ENCODE results near the gene POLH. TPM values are rescaled to one million over a fixed set of nuclear protein-coding genes. Genes with fewer than 3 reads are reported as not detected.
A peak's percentile ranks its signal among the peaks of the same experiment; 100 is the strongest.

The POLH gene
- total RNA-seq, 4 donors from 2014 or later, result 14.2 to 24.3 (median 17.0) TPM

GRCh38 chr6:43575105-43575771 is 747 bp upstream of the POLH start:
- peaks cover 28% of the 10 kb centered on the region for H3K4me1 ChIP-seq
- peaks cover 17% of the 10 kb centered on the region for H3K36me3 ChIP-seq
- H3K27me3 ChIP-seq, result no peaks in the 10 kb centered on the region
- H3K27ac ChIP-seq, result peak overlapping the region; percentile 17
- WGBS, result under 1% methylated on average over 36 of the region's 38 CpGs
- DNase-seq (ENCODE audit: low spot score in 2 of 2), result no peak
- TF ChIP-seq EP300 (IDR thresholded peaks at IDR 0.05) (no peak), CTCF (IDR thresholded peaks at IDR 0.05) (no peak), POLR2A (IDR thresholded peaks at IDR 0.05) (no peak), POLR2AphosphoS5 (IDR thresholded peaks at IDR 0.05) (no peak)
- peak overlapping the region; percentile 79 for H3K4me3 ChIP-seq
- no peaks in the 10 kb centered on the region for H3K9me3 ChIP-seq

- H3K36me3 ChIP-seq, result peaks cover 7% of the 10 kb centered on the region
- H3K4me3 ChIP-seq, result no peak overlapping the region
- no peaks in the 10 kb centered on the region for H3K9me3 ChIP-seq
- DNase-seq (ENCODE audit: low spot score in 2 of 2), result no peak
- H3K27ac ChIP-seq, result no peak overlapping the region
- H3K4me1 ChIP-seq, result peaks cover 28% of the 10 kb centered on the region
- 70% methylated on average over 3 of the region's 3 CpGs for WGBS
- no peak for TF ChIP-seq POLR2A (IDR thresholded peaks at IDR 0.05)
- TF ChIP-seq EP300 (IDR thresholded peaks at IDR 0.05), result no peak
- no peak for TF ChIP-seq POLR2AphosphoS5 (IDR thresholded peaks at IDR 0.05)
- no peak for TF ChIP-seq CTCF (IDR thresholded peaks at IDR 0.05)
- H3K27me3 ChIP-seq, result no peaks in the 10 kb centered on the region
Observed at GRCh38 chr6:43578748-43579147, 2.8 kb downstream of the POLH start.

GRCh38 chr6:43579171-43579570 is 3.2 kb downstream of the POLH start:
- no peaks in the 10 kb centered on the region for H3K27me3 ChIP-seq
- H3K9me3 ChIP-seq, result no peaks in the 10 kb centered on the region
- H3K4me1 ChIP-seq, result peaks cover 26% of the 10 kb centered on the region
- no peak overlapping the region for H3K27ac ChIP-seq
- TF ChIP-seq POLR2AphosphoS5 (IDR thresholded peaks at IDR 0.05) (no peak), EP300 (IDR thresholded peaks at IDR 0.05) (no peak), CTCF (IDR thresholded peaks at IDR 0.05) (no peak), POLR2A (IDR thresholded peaks at IDR 0.05) (no peak)
- WGBS, result 66% methylated on average over 2 of the region's 2 CpGs
- H3K36me3 ChIP-seq, result peaks cover 11% of the 10 kb centered on the region
- no peak overlapping the region for H3K4me3 ChIP-seq
- DNase-seq (ENCODE audit: low spot score in 2 of 2), result no peak

- H3K27me3 ChIP-seq, result no peaks in the 10 kb centered on the region
- WGBS, result 62% methylated on average over 5 of the region's 5 CpGs
- TF ChIP-seq CTCF (IDR thresholded peaks at IDR 0.05) (no peak), POLR2AphosphoS5 (IDR thresholded peaks at IDR 0.05) (no peak), POLR2A (IDR thresholded peaks at IDR 0.05) (no peak), EP300 (IDR thresholded peaks at IDR 0.05) (no peak)
- peaks cover 35% of the 10 kb centered on the region for H3K36me3 ChIP-seq
- no peak overlapping the region for H3K27ac ChIP-seq
- H3K4me3 ChIP-seq, result no peak overlapping the region
- peaks cover 3% of the 10 kb centered on the region for H3K4me1 ChIP-seq
- DNase-seq (ENCODE audit: low spot score in 2 of 2), result no peak
- H3K9me3 ChIP-seq, result no peaks in the 10 kb centered on the region
Observed at GRCh38 chr6:43582911-43583310, 6.9 kb downstream of the POLH start.

- peaks cover 45% of the 10 kb centered on the region for H3K36me3 ChIP-seq
- WGBS, result 85% methylated on average over 7 of the region's 7 CpGs
- TF ChIP-seq EP300 (IDR thresholded peaks at IDR 0.05) (no peak), CTCF (IDR thresholded peaks at IDR 0.05) (no peak)
- H3K27me3 ChIP-seq, result no peaks in the 10 kb centered on the region
- H3K4me1 ChIP-seq, result no peaks in the 10 kb centered on the region
- H3K27ac ChIP-seq, result no peak overlapping the region
- H3K9me3 ChIP-seq, result no peaks in the 10 kb centered on the region
- no peak overlapping the region for H3K4me3 ChIP-seq
- no peak for DNase-seq (ENCODE audit: low spot score in 2 of 2)
Observed at GRCh38 chr6:43584892-43585570, 9.0 kb downstream of the POLH start.
